Fibroblast of the aortic adventitia (primary cell): ENCODE data around the gene BOLA3. TPM values are rescaled to one million over a fixed set of nuclear protein-coding genes. Genes with fewer than 3 reads are reported as not detected.

Experiments used
- DNase-seq: peaks from one replicate; pipeline ENCODE4 v3.0.0-alpha.2; 2010; ENCODE audit warnings: low read depth
- H3K4me3 ChIP-seq: 2 replicates; pipeline ENCODE4 v1.5.1; 2011; ENCODE audit warnings: low read depth, mild to moderate bottlenecking, control low read depth, low read length, moderate library complexity
- total RNA-seq: library from RNA; depleted of rRNA; stranded (reverse); fragments of >200 nt; gene quantifications from 2 replicates; pipeline ENCODE4 v1.2.3, GENCODE V29; 2012; ENCODE audit warnings: low replicate concordance
- TF ChIP-seq, protein P1 (sequence below): IDR thresholded peaks from 2 replicates; pipeline ENCODE4 v1.5.1; 2011; ENCODE audit warnings: mild to moderate bottlenecking, low read length, control low read depth, inconsistent platforms; ENCODE audit not compliant: insufficient read depth

The BOLA3 gene
- total RNA-seq, 1 donor = 49.4 TPM

DNA sequence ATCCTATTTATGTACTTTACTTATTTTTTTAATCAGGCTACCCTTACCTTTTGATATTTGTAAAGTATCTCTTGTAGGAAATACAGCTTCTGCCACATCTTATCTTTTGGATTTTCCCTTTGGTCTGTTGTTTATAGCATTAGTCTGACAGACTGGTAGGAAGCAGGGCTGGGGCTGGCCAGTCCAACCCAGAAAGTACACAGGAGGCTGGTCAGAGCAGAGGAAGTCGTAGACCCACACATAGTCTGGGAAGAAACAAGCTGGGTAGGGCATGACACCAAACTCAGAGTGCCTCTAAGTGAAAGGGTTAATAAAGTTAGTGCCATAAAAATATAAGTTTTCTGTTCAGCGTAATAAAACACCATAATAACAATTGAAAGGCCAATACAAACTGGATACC is 51.7 kb downstream of the BOLA3 start:
- no peak overlapping the region for H3K4me3 ChIP-seq
- DNase-seq = no peak
- TF ChIP-seq, protein P1, sequence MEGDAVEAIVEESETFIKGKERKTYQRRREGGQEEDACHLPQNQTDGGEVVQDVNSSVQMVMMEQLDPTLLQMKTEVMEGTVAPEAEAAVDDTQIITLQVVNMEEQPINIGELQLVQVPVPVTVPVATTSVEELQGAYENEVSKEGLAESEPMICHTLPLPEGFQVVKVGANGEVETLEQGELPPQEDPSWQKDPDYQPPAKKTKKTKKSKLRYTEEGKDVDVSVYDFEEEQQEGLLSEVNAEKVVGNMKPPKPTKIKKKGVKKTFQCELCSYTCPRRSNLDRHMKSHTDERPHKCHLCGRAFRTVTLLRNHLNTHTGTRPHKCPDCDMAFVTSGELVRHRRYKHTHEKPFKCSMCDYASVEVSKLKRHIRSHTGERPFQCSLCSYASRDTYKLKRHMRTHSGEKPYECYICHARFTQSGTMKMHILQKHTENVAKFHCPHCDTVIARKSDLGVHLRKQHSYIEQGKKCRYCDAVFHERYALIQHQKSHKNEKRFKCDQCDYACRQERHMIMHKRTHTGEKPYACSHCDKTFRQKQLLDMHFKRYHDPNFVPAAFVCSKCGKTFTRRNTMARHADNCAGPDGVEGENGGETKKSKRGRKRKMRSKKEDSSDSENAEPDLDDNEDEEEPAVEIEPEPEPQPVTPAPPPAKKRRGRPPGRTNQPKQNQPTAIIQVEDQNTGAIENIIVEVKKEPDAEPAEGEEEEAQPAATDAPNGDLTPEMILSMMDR = no peak

DNA sequence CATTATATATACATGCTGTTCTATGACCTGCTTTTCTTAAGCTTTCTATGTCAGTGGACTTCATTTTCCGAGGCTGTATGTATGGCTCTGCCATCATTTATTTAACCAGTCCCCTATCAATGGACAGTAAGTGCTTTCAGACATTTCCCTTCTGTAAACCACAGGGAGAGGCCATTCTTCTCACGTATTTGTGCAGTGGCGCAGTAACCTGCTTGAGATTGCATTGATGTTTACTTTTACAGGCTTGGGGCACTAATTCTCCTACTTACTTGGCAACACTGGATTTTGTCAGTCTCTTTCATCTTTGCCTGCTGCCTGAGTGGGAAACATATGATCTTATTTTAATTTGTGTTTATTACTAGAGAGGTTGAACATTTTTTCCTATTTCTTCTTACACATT is 52.1 kb downstream of the BOLA3 start:
- H3K4me3 ChIP-seq = no peak overlapping the region
- TF ChIP-seq, protein P1 = no peak
- no peak for DNase-seq

DNA sequence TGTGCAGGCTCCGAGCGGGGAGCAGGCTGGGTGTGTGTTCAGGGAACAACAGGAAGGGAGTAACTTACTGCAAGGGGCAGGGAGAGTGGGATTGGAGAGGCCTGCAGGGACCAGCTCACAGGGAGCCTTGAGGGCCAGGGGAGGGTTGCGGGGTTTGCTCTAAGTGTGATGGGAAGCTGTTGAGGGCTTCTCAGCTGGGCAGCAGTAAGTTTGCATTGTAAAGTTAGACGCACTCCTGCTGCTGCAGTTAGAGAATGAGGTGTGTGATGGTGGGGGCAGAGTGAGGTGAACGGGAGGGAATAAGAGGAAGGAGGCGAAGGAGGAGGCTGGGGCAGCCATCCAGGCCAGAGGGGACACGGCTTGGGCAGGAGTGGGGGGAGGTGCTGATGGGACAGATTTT is 53.4 kb downstream of the BOLA3 start:
- no peak for DNase-seq
- TF ChIP-seq, protein P1 = no peak
- H3K4me3 ChIP-seq = no peak overlapping the region

DNA sequence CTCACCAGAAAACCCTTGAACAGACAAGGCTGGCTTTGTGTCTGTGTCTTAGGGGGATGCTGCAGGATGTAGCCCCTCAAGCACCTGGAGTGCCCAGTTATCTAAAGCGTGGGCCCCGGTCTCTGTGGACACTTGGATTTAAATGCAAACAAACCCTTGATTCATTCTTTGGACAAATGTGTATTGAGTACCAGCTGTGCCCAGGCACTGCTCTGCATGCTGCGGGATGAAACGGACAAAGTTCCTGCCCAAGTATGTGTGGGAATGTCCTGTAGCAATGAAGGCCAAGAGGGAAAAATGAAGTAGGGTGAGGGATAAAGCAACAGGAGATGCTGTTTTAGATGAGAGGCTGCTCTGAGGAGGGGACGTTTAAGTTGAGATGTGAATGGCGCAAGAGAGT is 53.9 kb downstream of the BOLA3 start:
- TF ChIP-seq, protein P1 = no peak
- no peak for DNase-seq
- no peak overlapping the region for H3K4me3 ChIP-seq

DNA sequence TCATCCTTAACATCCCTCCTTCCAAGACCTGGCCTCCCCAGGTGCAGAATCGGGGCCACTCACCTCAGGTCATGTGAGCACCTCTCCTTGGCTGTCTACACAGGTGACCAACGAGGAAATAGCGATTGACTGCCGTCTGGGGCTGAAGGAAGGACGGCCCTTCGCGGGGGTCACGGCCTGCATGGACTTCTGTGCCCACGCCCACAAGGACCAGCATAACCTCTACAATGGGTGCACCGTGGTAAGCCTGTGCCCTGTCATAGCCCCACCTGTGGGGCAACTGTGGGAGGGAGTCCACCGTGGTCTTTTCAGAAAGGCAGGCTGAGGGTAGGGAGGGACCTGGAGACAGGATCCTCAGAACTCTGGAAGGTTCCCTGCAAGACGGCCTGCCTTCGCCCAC is 54.3 kb downstream of the BOLA3 start:
- TF ChIP-seq, protein P1 = no peak
- H3K4me3 ChIP-seq = no peak overlapping the region

DNA sequence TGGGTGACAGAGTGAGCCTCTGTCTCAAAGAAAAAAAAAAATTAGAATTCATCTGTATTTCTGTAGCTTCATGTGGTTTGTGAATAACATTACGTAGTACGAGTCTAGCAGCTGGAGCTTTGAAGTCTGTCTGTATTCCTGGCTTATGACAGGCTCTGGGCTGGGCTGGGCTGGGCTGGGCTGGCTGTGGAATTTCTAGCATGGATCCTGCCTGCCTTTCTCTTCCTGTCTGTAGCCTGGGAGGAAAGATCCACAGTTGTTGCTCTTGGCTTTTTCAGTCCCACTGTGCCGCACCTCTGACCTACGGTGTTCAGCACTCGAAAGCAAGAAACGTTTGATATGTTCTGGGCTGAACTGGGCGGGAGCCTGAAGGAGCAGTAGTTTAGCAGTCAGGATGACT is 55.4 kb downstream of the BOLA3 start:
- no peak for DNase-seq
- TF ChIP-seq, protein P1 = no peak
- no peak overlapping the region for H3K4me3 ChIP-seq

More for the DNA sequence above, 54.3 kb downstream of the BOLA3 start:
- DNase-seq = no peak

DNA sequence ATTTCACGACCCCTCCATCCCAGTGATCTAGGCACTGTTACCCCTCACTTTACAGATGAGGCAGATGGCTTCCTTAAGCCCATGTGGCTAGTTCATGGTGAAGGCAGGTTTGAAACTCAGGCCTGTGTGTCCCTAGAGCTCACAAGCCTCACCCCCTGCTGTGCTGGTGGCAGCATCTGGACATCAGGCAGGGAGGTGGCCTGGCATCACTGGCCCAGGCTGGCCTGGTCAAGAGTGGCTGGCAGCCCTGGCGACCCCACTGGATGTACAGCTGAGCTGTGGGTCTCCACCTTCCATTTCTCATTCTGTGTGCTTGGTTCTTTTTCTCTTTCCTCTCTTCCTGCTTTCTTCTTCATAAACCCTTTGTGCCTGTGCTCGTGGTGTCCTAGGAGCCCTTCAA is 56.3 kb downstream of the BOLA3 start:
- TF ChIP-seq, protein P1 = no peak
- no peak overlapping the region for H3K4me3 ChIP-seq
- no peak for DNase-seq
